Endothelial cell of umbilical vein (primary cell): ENCODE measurements around the gene ANKRD60.

Source experiments
- CTCF ChIP-seq, 2 donors: IDR thresholded peaks; 1 replicate in 1 of 2; 2 replicates in 1 of 2; pipeline ENCODE4 v1.5.1; 2011; ENCODE audit warnings: low read length in 2 of 2, mild to moderate bottlenecking in 2 of 2, moderate library complexity in 2 of 2, control low read depth in 1 of 2, inconsistent platforms in 1 of 2, low read depth in 1 of 2; ENCODE audit not compliant: insufficient read depth in 1 of 2; ENCODE audit errors: extremely low read depth in 1 of 2
- EZH2 ChIP-seq: IDR thresholded peaks from 2 replicates; pipeline ENCODE4 v1.6.1; 2012; ENCODE audit warnings: borderline replicate concordance, low read depth, mild to moderate bottlenecking, moderate library complexity, low read length, inconsistent platforms; ENCODE audit not compliant: severe bottlenecking
- JUN ChIP-seq: IDR thresholded peaks from 2 replicates; pipeline ENCODE4 v1.6.1; 2011; ENCODE audit warnings: borderline replicate concordance, low read depth; ENCODE audit not compliant: insufficient read length, insufficient read depth
- MAX ChIP-seq: IDR thresholded peaks from 2 replicates; pipeline ENCODE4 v1.6.1; 2011; ENCODE audit not compliant: insufficient read depth, insufficient read length
- MYC ChIP-seq: IDR thresholded peaks from one replicate; pipeline ENCODE4 v1.6.1; 2011; ENCODE audit warnings: mild to moderate bottlenecking, low read depth, low read length
- POLR2A ChIP-seq: IDR thresholded peaks from 2 replicates; pipeline ENCODE4 v1.6.1; 2012; ENCODE audit warnings: low read depth, mild to moderate bottlenecking, control low read depth, low read length
- POLR2AphosphoS5 ChIP-seq: IDR thresholded peaks from 2 replicates; pipeline ENCODE4 v1.6.1; 2012; ENCODE audit warnings: low read depth, mild to moderate bottlenecking, control low read depth, low read length, moderate library complexity; ENCODE audit not compliant: insufficient read depth

GRCh38 chr20:58228103-58228483 lies 360 bp downstream of the ANKRD60 start:
- TF ChIP-seq CTCF (IDR thresholded peaks at IDR 0.05; ENCODE audit: extremely low read depth in 1 of 2, insufficient read depth in 1 of 2, low read depth in 1 of 2, low read length in 2 of 2) = no peak
- no peak for TF ChIP-seq MYC
- TF ChIP-seq EZH2 = peak; percentile 82
- TF ChIP-seq JUN = no peak
- no peak for TF ChIP-seq POLR2AphosphoS5
- TF ChIP-seq MAX = no peak
- no peak for TF ChIP-seq POLR2A
